ENCODE data around the gene CDKL1.
"Not testable (repeated sequence)": the region's sequence is repeated elsewhere in the genome, so short reads cannot be mapped to it uniquely, and the experiment has no call there.

CDKL1 gene

DNA sequence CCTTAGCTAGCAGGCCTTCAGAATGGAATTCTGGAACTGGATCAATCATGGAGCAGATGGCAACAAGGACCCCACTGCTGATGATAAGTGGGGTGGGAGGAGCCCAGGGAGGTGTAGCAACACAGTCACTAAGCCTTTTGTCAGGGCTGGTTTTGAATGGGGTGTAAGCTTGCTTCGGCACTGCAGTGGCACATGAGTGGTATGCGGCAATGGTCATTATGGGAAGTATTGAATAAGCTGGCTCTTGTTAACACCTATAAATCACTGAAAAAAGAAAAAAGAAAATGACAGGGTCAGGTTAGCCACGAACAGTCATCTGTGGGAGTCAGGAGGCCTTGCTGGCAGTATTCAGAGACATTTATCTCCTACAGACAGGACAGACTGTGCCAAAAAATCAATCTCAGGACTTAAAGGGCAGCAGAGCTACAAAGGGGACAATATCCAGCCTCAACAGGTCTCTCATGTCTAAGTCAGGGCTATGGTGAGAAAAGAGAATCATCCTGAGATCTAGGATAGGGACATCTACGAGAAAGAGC, 19.1 kb downstream of the CDKL1 start:
- TF ChIP-seq, protein P1, sequence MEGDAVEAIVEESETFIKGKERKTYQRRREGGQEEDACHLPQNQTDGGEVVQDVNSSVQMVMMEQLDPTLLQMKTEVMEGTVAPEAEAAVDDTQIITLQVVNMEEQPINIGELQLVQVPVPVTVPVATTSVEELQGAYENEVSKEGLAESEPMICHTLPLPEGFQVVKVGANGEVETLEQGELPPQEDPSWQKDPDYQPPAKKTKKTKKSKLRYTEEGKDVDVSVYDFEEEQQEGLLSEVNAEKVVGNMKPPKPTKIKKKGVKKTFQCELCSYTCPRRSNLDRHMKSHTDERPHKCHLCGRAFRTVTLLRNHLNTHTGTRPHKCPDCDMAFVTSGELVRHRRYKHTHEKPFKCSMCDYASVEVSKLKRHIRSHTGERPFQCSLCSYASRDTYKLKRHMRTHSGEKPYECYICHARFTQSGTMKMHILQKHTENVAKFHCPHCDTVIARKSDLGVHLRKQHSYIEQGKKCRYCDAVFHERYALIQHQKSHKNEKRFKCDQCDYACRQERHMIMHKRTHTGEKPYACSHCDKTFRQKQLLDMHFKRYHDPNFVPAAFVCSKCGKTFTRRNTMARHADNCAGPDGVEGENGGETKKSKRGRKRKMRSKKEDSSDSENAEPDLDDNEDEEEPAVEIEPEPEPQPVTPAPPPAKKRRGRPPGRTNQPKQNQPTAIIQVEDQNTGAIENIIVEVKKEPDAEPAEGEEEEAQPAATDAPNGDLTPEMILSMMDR (IDR thresholded peaks at IDR 0.05; ENCODE audit: low read depth, low read length) = no peak
- TF ChIP-seq POLR2A (IDR thresholded peaks at IDR 0.05; ENCODE audit: extremely low read depth, insufficient read length) (no peak), MYC (IDR thresholded peaks at IDR 0.05; ENCODE audit: low read depth, low read length) (no peak)
- TF ChIP-seq, protein P2, sequence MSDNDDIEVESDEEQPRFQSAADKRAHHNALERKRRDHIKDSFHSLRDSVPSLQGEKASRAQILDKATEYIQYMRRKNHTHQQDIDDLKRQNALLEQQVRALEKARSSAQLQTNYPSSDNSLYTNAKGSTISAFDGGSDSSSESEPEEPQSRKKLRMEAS (IDR thresholded peaks at IDR 0.05; ENCODE audit: low read depth, low read length) = no peak
- no peak overlapping the region for H3K4me3 ChIP-seq (ENCODE audit: low read depth, low read length)
- no peak for DNase-seq (ENCODE audit: low read depth)

DNA sequence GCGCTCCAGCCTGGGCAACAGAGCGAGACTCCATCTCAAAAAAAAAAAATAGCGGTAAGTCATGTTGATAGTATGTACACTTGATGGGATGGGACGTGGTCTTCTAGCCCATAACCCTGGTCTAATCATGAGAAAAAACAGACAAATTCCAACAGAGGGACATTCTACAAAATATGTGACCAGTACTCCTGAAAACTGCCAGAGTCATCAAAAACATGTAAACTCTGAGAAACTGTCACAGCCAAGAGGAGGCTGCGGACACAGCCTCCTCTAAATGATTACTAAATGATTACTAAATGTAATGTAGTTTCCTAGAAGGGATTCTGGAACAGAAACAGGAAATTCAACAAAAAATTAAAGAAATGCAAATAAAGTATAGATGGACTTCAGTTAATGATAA, 20.9 kb downstream of the CDKL1 start:
- no peak overlapping the region for H3K4me3 ChIP-seq (ENCODE audit: low read depth, low read length)
- no peak for DNase-seq (ENCODE audit: low read depth)
- TF ChIP-seq MYC (IDR thresholded peaks at IDR 0.05; ENCODE audit: low read depth, low read length) = no peak
- TF ChIP-seq, protein P2 (IDR thresholded peaks at IDR 0.05; ENCODE audit: low read depth, low read length) = no peak

DNA sequence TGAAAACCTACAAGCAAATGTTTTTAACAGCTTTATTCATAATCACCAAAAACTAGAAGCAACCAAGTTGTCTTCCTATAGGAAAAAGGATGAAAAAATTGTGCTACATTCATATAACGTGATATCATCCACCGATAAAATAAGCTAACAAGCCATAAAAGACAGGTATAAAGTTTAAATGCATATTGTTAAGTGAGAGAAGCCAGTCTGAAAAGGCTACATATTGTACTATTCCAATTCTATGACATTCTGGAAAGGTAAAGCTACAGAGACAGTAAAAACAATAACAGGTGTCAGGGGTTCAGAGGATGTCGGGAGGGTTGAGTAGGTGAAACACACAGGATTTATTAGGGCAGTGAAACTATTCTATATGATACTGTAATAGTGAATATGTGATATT, 22.7 kb downstream of the CDKL1 start:
- TF ChIP-seq, protein P2 (IDR thresholded peaks at IDR 0.05; ENCODE audit: low read depth, low read length) = no peak
- no peak for TF ChIP-seq MYC (IDR thresholded peaks at IDR 0.05; ENCODE audit: low read depth, low read length)
- no peak for TF ChIP-seq POLR2A (IDR thresholded peaks at IDR 0.05; ENCODE audit: extremely low read depth, insufficient read length)
- TF ChIP-seq, protein P1 (IDR thresholded peaks at IDR 0.05; ENCODE audit: low read depth, low read length) = no peak
- H3K4me3 ChIP-seq (ENCODE audit: low read depth, low read length) = no peak overlapping the region
- no peak for DNase-seq (ENCODE audit: low read depth)

DNA sequence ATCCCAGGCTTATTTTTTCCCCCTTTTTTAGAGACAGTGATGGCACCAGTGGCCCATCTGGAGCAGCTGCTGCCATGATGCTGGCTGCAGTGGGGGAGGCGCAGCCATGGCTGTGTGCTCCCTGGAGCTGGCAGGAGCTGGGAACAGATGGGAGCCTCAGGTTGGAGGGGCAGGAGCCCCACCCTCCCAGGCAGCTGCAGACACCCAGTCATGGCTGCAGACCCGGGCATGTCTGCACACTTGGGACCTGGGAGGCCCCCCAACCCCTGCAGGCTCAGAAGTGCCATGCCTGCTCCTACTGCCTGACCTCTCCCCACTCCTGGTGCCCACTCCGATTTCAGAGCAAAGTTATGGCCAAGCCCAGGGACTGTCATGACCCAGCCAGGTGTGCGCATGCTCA, 25.1 kb downstream of the CDKL1 start:
- DNase-seq (ENCODE audit: low read depth) = no peak
- H3K4me3 ChIP-seq (ENCODE audit: low read depth, low read length) = no peak overlapping the region
- TF ChIP-seq MYC (IDR thresholded peaks at IDR 0.05; ENCODE audit: low read depth, low read length) (no peak), POLR2A (IDR thresholded peaks at IDR 0.05; ENCODE audit: extremely low read depth, insufficient read length) (no peak)
- TF ChIP-seq, protein P2 (IDR thresholded peaks at IDR 0.05; ENCODE audit: low read depth, low read length) = no peak

DNA sequence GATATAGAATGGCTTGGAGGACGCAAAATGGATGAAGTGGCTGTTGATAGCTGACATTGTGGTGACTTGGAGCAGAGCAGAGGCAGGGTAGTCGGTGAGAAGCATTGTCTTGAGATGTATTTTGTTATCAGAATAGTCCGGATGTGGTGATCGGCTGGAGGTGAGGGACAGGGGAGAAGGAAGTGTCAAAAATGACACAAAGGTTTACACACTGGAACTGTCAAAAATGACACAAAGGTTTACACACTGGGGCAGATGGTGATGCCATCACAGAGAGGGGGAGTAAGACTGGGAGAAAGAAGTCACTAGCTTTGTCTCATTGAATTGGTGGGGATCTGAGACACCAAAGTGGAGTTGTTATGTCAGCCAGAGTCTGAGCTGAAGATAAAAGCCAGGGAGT, 30.1 kb downstream of the CDKL1 start:
- DNase-seq (ENCODE audit: low read depth) = no peak
- H3K4me3 ChIP-seq (ENCODE audit: low read depth, low read length) = no peak overlapping the region
- TF ChIP-seq, protein P2 (IDR thresholded peaks at IDR 0.05; ENCODE audit: low read depth, low read length) = no peak
- TF ChIP-seq POLR2A (IDR thresholded peaks at IDR 0.05; ENCODE audit: extremely low read depth, insufficient read length) (no peak), MYC (IDR thresholded peaks at IDR 0.05; ENCODE audit: low read depth, low read length) (no peak)
- TF ChIP-seq, protein P1 (IDR thresholded peaks at IDR 0.05; ENCODE audit: low read depth, low read length) = no peak

DNA sequence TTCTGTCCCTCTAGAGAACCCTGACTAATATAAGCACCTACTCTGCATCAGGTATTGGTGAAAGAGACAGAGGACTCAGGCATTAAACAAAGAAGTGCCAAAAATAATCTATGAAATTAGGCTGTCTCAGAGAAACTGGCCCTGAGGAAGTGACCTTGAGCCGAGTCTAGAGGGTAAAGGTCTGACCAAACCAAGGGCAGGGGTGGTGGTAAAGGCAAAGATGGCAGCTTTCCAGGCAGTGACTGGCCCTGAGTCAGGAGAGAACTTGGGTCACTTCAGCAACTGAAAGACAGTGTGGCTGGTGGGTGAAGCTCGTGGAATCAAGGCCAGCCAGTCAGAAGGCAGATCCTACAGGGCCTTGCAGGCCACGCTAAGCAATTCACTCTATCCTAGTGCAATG, 30.6 kb downstream of the CDKL1 start:
- DNase-seq (ENCODE audit: low read depth) = no peak
- TF ChIP-seq, protein P2 (IDR thresholded peaks at IDR 0.05; ENCODE audit: low read depth, low read length) = no peak
- TF ChIP-seq POLR2A (IDR thresholded peaks at IDR 0.05; ENCODE audit: extremely low read depth, insufficient read length) (no peak), MYC (IDR thresholded peaks at IDR 0.05; ENCODE audit: low read depth, low read length) (no peak)
- TF ChIP-seq, protein P1 (IDR thresholded peaks at IDR 0.05; ENCODE audit: low read depth, low read length) = no peak
- no peak overlapping the region for H3K4me3 ChIP-seq (ENCODE audit: low read depth, low read length)

DNA sequence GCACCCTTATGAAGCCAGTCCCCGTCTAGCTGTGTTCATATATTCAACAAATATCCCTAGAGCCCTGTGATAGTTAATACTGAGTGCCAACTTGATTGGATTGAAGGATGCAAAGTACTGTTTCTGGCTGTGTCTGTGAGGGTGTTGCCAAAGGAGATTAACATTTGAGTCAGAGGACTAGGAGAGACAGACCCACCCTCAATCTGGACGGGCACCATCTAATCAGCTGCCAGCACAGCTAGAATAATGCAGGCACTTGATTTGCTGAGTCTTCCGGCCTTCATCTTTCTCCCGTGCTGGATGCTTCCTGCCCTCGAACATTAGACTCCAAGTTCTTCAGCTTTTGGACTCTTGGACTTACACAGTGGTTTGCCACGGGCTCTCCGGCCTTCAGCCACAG, 31.1 kb downstream of the CDKL1 start:
- DNase-seq (ENCODE audit: low read depth) = not testable (repeated sequence)

More for the DNA sequence above, 31.1 kb downstream of the CDKL1 start:
- not testable (repeated sequence) for H3K4me3 ChIP-seq (ENCODE audit: low read depth, low read length)

All from NB4 (cell line).